ENCODE measurements around the gene TMEM40.
"Not testable (repeated sequence)": the region's sequence is repeated elsewhere in the genome, so short reads cannot be mapped to it uniquely, and the experiment has no call there.

Gene TMEM40

GRCh38 chr3:12705981-12706380, 53.1 kb downstream of the TMEM40 start:
- H3K27me3 ChIP-seq = no peaks in the 10 kb centered on the region
- H3K4me1 ChIP-seq (ENCODE audit: control insufficient read depth in 1 of 2, insufficient read depth in 1 of 2, low read depth in 1 of 2, low read length in 1 of 2) = peaks cover 44 to 50% of the 10 kb centered on the region in 2 experiments
- peak overlapping the region; percentile 90 for H3K27ac ChIP-seq
- no peak for TF ChIP-seq CTCF (IDR thresholded peaks at IDR 0.05)
- no peaks in the 10 kb centered on the region for H3K36me3 ChIP-seq
- no peaks in the 10 kb centered on the region for H3K9me3 ChIP-seq
- no peak overlapping the region for H3K4me3 ChIP-seq (ENCODE audit: low read depth in 1 of 2, low read length in 1 of 2)

GRCh38 chr3:12705374-12705926, 53.6 kb downstream of the TMEM40 start:
- no peaks in the 10 kb centered on the region for H3K9me3 ChIP-seq
- H3K27me3 ChIP-seq = no peaks in the 10 kb centered on the region
- peaks cover 44 to 49% of the 10 kb centered on the region in 2 experiments for H3K4me1 ChIP-seq (ENCODE audit: control insufficient read depth in 1 of 2, insufficient read depth in 1 of 2, low read depth in 1 of 2, low read length in 1 of 2)
- no peak for TF ChIP-seq CTCF (IDR thresholded peaks at IDR 0.05)
- H3K36me3 ChIP-seq = no peaks in the 10 kb centered on the region
- H3K4me3 ChIP-seq (ENCODE audit: low read depth in 1 of 2, low read length in 1 of 2) = no peak overlapping the region
- no peak overlapping the region for H3K27ac ChIP-seq

- H3K36me3 ChIP-seq = no peaks in the 10 kb centered on the region
- no peaks in the 10 kb centered on the region for H3K9me3 ChIP-seq
- H3K4me3 ChIP-seq (ENCODE audit: low read depth in 1 of 2, low read length in 1 of 2) = no peak overlapping the region
- H3K27me3 ChIP-seq = no peaks in the 10 kb centered on the region
- no peak for TF ChIP-seq CTCF (IDR thresholded peaks at IDR 0.05)
- H3K4me1 ChIP-seq (ENCODE audit: control insufficient read depth in 1 of 2, insufficient read depth in 1 of 2, low read depth in 1 of 2, low read length in 1 of 2) = peaks cover 16 to 19% of the 10 kb centered on the region in 2 experiments
- no peak overlapping the region for H3K27ac ChIP-seq
Measured at GRCh38 chr3:12702501-12702900, 56.6 kb downstream of the TMEM40 start.

- not testable (repeated sequence) for H3K4me3 ChIP-seq (ENCODE audit: low read depth in 1 of 2, low read length in 1 of 2); H3K27ac ChIP-seq; H3K36me3 ChIP-seq; H3K27me3 ChIP-seq; H3K9me3 ChIP-seq
- H3K4me1 ChIP-seq (ENCODE audit: control insufficient read depth in 1 of 2, insufficient read depth in 1 of 2, low read depth in 1 of 2, low read length in 1 of 2) = peaks cover 11 to 14% of the 10 kb centered on the region in 2 experiments
Measured at GRCh38 chr3:12701601-12702000, 57.5 kb downstream of the TMEM40 start.

GRCh38 chr3:12700800-12701199, 58.3 kb downstream of the TMEM40 start:
- TF ChIP-seq CTCF (IDR thresholded peaks at IDR 0.05) = no peak
- Histone ChIP-seq H3K4me3 (ENCODE audit: low read depth in 1 of 2, low read length in 1 of 2) (no peak overlapping the region), H3K27me3 (no peaks in the 10 kb centered on the region), H3K36me3 (no peaks in the 10 kb centered on the region), H3K9me3 (no peaks in the 10 kb centered on the region), H3K27ac (no peak overlapping the region), H3K4me1 (ENCODE audit: control insufficient read depth in 1 of 2, insufficient read depth in 1 of 2, low read depth in 1 of 2, low read length in 1 of 2) (peaks cover 13 to 14% of the 10 kb centered on the region in 2 experiments)

GRCh38 chr3:12695916-12696315, 63.1 kb downstream of the TMEM40 start:
- peaks cover 13 to 16% of the 10 kb centered on the region in 2 experiments for H3K4me1 ChIP-seq (ENCODE audit: control insufficient read depth in 1 of 2, insufficient read depth in 1 of 2, low read depth in 1 of 2, low read length in 1 of 2)
- H3K9me3 ChIP-seq = no peaks in the 10 kb centered on the region
- no peak for TF ChIP-seq CTCF (IDR thresholded peaks at IDR 0.05)
- H3K27ac ChIP-seq = peak overlapping the region; percentile 78
- no peaks in the 10 kb centered on the region for H3K36me3 ChIP-seq
- H3K4me3 ChIP-seq (ENCODE audit: low read depth in 1 of 2, low read length in 1 of 2) = no peak overlapping the region
- H3K27me3 ChIP-seq = no peaks in the 10 kb centered on the region
